ENCODE results near the gene HNRNPUL1. TPM values are rescaled to one million over a fixed set of nuclear protein-coding genes. Genes with fewer than 3 reads are reported as not detected.
"Not testable (repeated sequence)": the region's sequence is repeated elsewhere in the genome, so short reads cannot be mapped to it uniquely, and the experiment has no call there.

Gene HNRNPUL1
- total and polyA plus RNA-seq, 2 of the 8 experiments (the other 6 are each of a cell fraction or from before 2014, with no cell fraction given): 99.5 to 264 TPM

DNA sequence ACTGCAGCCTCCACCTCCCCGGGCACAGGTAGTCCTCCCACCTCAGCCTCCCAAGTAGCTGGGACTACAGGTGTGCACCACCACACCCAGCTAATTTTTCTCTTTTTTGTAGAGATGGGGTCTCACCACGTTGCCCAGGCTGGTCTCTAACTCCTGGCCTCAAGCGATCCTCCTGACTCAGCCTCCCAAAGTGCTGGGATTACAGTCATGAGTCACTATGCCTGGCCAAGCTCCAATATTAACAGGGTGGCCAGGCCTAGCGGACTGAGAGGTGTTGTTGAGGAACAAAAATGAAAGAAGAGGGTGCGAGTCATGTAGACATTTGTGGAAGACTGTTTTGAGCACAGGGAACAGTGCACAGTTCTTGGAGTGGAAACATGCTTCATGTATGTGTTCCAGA is 34.8 kb upstream of the HNRNPUL1 start:
- peaks cover 0 to 11% of the 10 kb centered on the region in 2 experiments for H4K20me1 ChIP-seq (replicated peaks in 1 of 2; ENCODE audit: control insufficient read depth in 1 of 2, insufficient read depth in 2 of 2, low read length in 2 of 2)
- not testable (repeated sequence) for H2BK120ac ChIP-seq (replicated peaks; ENCODE audit: low read depth, low read length); H3K56ac ChIP-seq (replicated peaks; ENCODE audit: insufficient read length, low read depth, low read length); H3K4me3 ChIP-seq (ENCODE audit: extremely low read depth in 1 of 4, insufficient read depth in 2 of 4, low read depth in 3 of 4, low read length in 4 of 4); H2AFZ ChIP-seq (ENCODE audit: low read length); H3K4me2 ChIP-seq (ENCODE audit: insufficient read depth in 1 of 2, low read depth in 2 of 2, low read length in 2 of 2); H4K8ac ChIP-seq (ENCODE audit: extremely low read depth, insufficient read depth, low read length); H3K27ac ChIP-seq (ENCODE audit: low read depth, low read length); H3K9me3 ChIP-seq (ENCODE audit: insufficient read depth in 2 of 2, low read depth in 1 of 2, low read length in 1 of 2); H2BK20ac ChIP-seq (ENCODE audit: low read length); H3K23ac ChIP-seq (ENCODE audit: insufficient read length); H3K79me2 ChIP-seq (ENCODE audit: control insufficient read depth in 1 of 2, insufficient read depth in 2 of 2, low read length in 2 of 2); H4K91ac ChIP-seq (replicated peaks; ENCODE audit: insufficient read length, low read length); FAIRE-seq; H3K14ac ChIP-seq (ENCODE audit: insufficient read length); H3K27me3 ChIP-seq (replicated peaks in 1 of 4; ENCODE audit: control insufficient read depth in 3 of 4, extremely low read depth in 1 of 4, insufficient read depth in 3 of 4, low read length in 3 of 4); H4K5ac ChIP-seq (ENCODE audit: insufficient read length, low read depth, low read length); H3K9ac ChIP-seq (replicated peaks in 1 of 4; ENCODE audit: extremely low read depth in 1 of 4, low read depth in 3 of 4, low read length in 3 of 4); H3K4ac ChIP-seq (replicated peaks; ENCODE audit: insufficient read length, low read depth, low read length); H3K79me1 ChIP-seq (ENCODE audit: low read depth, low read length); H3K18ac ChIP-seq (ENCODE audit: extremely low read depth, low read length); DNase-seq (ENCODE audit: low read depth in 1 of 2, low spot score in 2 of 2)
- 0 out of 2 replicates have a peak overlapping the region, but pooled peaks have one; percentile 54 for H2BK5ac ChIP-seq (ENCODE audit: low read depth, low read length)
- H2BK12ac ChIP-seq (ENCODE audit: low read depth, low read length): peak overlapping the region; percentile 78
- peak overlapping the region; percentile 54; the same call in 1 of the 2 replicates for H2BK15ac ChIP-seq (ENCODE audit: low read length)
- peak overlapping the region; percentile 99; the same call in 1 of the 2 replicates for H2AK5ac ChIP-seq (ENCODE audit: low read depth, low read length)
- 96% methylated on average over 5 of the region's 5 CpGs; no CpG with 5 or more reads in 1 of the 2 experiments for WGBS, 2 experiments (ENCODE audit: extremely low coverage in 1 of 2, insufficient coverage in 1 of 2, insufficient read length in 1 of 2, insufficient replicate concordance in 2 of 2, low coverage in 1 of 2, low lambda C conversion rate in 2 of 2, missing lambda C conversion rate in 1 of 2)
- peaks cover 8 to 16% (median 11%) of the 10 kb centered on the region in 4 experiments for H3K4me1 ChIP-seq (replicated peaks in 1 of 4; ENCODE audit: control insufficient read depth in 3 of 4, insufficient read depth in 4 of 4, low read length in 3 of 4)
- peaks cover 0 to 17% (median 1%) of the 10 kb centered on the region in 4 experiments; a peak in 4 of 8 replicates for H3K36me3 ChIP-seq (ENCODE audit: control insufficient read depth in 2 of 4, insufficient read depth in 4 of 4, low read length in 3 of 4)
- CTCF ChIA-PET (ENCODE audit: partially characterized antibody): interaction anchor here (1.3 to 1.7 kb wide), 2 partner anchors 32 to 33 kb away, joined by 5 to 7 read pairs; no protein-coding TSS in a partner anchor
- peaks cover 16% of the 10 kb centered on the region for H3K23me2 ChIP-seq (ENCODE audit: low read depth, low read length)
- POLR2A ChIA-PET (ENCODE audit: partially characterized antibody): interaction anchor here (0.9 to 1.7 kb wide), 7 partner anchors 8 to 79 kb away, joined by 3 to 4 read pairs (median 4); partner anchors contain the start of gene AXL
